Activated T-helper 1 cell treated with Interleukin-2 at 50 U/mL for 16 hours (primary cell): Measurements from ENCODE around the gene XRN1.
A peak's percentile ranks its signal among the peaks of the same experiment; 100 is the strongest.
"Not testable (repeated sequence)": the region's sequence is repeated elsewhere in the genome, so short reads cannot be mapped to it uniquely, and the experiment has no call there.

ENCODE experiments used
- DNase-seq: peaks from one replicate; pipeline ENCODE4 v3.0.0-alpha.2; 2020; ENCODE audit warnings: low read depth

Gene XRN1

GRCh38 chr3:142447852-142448823 lies at the start of gene XRN1:
XRN1 (minus strand) TSS chr3:142448037; CDS start chr3:142447944, 93 bp downstream.
- DNase-seq: peak; percentile 92

- no peak for DNase-seq
Measured at GRCh38 chr3:142495103-142495502, 47.3 kb upstream of the XRN1 start.

- DNase-seq: no peak
Measured at GRCh38 chr3:142492184-142492583, 44.3 kb upstream of the XRN1 start.

GRCh38 chr3:142489572-142490323 lies 41.9 kb upstream of the XRN1 start:
- no peak for DNase-seq

GRCh38 chr3:142484912-142485435 lies 37.1 kb upstream of the XRN1 start:
- no peak for DNase-seq

- no peak for DNase-seq
Measured at GRCh38 chr3:142481196-142481595, 33.4 kb upstream of the XRN1 start.

- DNase-seq: no peak
Measured at GRCh38 chr3:142470826-142471225, 23.0 kb upstream of the XRN1 start.

GRCh38 chr3:142468456-142468855 lies 20.6 kb upstream of the XRN1 start:
- DNase-seq: no peak

- no peak for DNase-seq
Measured at GRCh38 chr3:142467768-142468167, 19.9 kb upstream of the XRN1 start.

GRCh38 chr3:142460689-142461088 lies 12.9 kb upstream of the XRN1 start:
- DNase-seq: no peak

- DNase-seq: no peak
Measured at GRCh38 chr3:142459929-142460328, 12.1 kb upstream of the XRN1 start.

GRCh38 chr3:142459096-142459495 lies 11.3 kb upstream of the XRN1 start:
- no peak for DNase-seq

GRCh38 chr3:142450881-142451280 lies 3.0 kb upstream of the XRN1 start:
- no peak for DNase-seq

GRCh38 chr3:142450189-142450588 lies 2.4 kb upstream of the XRN1 start:
- no peak for DNase-seq

GRCh38 chr3:142447301-142447851 lies 461 bp downstream of the XRN1 start:
- DNase-seq: peak; percentile 15

- no peak for DNase-seq
Measured at GRCh38 chr3:142445816-142446254, 2.0 kb downstream of the XRN1 start.

- no peak for DNase-seq
Measured at GRCh38 chr3:142444343-142444742, 3.5 kb downstream of the XRN1 start.

GRCh38 chr3:142443060-142443459 lies 4.8 kb downstream of the XRN1 start:
- DNase-seq: not testable (repeated sequence)

- DNase-seq: not testable (repeated sequence)
Measured at GRCh38 chr3:142439499-142440220, 8.2 kb downstream of the XRN1 start.

GRCh38 chr3:142438096-142438495 lies 9.7 kb downstream of the XRN1 start:
- DNase-seq: not testable (repeated sequence)

GRCh38 chr3:142436951-142437585 lies 10.8 kb downstream of the XRN1 start:
- no peak for DNase-seq
